Breast epithelium (tissue), 3 donors: Measurements from ENCODE around the gene BFSP2.

Experiments used
- POLR2A ChIP-seq: fragments of 450-650 bp; IDR thresholded peaks from one replicate; pipeline ENCODE4 v1.6.1; 2016; ENCODE audit warnings: antibody characterized with exemption, mild to moderate bottlenecking, moderate library complexity
- TF ChIP-seq, protein P1 (sequence below), 3 donors: fragments of 450-650 bp; IDR thresholded peaks; one replicate each; pipeline ENCODE4 v1.5.1; 2016 to 2017; ENCODE audit warnings: antibody characterized with exemption in 3 of 3, mild to moderate bottlenecking in 3 of 3, moderate library complexity in 3 of 3

DNA sequence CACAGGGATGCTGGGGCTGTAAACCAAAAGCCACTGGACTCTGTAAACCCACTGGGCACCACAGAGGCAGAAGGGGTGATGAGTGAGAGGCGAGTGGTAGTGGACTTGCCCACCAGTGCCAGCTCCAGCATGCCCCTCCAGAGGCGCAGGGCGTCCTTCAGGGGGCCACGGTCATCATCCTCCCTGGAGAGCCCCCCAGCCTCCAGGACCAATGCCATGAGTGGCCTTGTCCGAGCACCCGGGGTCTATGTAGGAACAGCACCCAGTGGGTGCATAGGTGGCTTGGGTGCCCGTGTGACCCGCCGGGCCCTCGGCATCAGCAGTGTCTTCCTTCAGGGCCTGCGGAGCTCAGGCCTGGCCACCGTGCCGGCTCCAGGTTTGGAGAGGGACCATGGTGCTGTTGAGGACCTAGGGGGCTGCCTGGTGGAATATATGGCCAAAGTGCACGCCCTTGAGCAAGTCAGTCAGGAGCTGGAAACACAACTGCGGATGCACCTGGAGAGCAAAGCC is at the start of gene BFSP2:
- no peak for TF ChIP-seq POLR2A
- TF ChIP-seq, protein P1, sequence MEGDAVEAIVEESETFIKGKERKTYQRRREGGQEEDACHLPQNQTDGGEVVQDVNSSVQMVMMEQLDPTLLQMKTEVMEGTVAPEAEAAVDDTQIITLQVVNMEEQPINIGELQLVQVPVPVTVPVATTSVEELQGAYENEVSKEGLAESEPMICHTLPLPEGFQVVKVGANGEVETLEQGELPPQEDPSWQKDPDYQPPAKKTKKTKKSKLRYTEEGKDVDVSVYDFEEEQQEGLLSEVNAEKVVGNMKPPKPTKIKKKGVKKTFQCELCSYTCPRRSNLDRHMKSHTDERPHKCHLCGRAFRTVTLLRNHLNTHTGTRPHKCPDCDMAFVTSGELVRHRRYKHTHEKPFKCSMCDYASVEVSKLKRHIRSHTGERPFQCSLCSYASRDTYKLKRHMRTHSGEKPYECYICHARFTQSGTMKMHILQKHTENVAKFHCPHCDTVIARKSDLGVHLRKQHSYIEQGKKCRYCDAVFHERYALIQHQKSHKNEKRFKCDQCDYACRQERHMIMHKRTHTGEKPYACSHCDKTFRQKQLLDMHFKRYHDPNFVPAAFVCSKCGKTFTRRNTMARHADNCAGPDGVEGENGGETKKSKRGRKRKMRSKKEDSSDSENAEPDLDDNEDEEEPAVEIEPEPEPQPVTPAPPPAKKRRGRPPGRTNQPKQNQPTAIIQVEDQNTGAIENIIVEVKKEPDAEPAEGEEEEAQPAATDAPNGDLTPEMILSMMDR (IDR thresholded peaks at IDR 0.05) = no peak
